Thyroid gland (tissue), 4 donors: Measurements from ENCODE around the gene PTPRJ.

Experiments used
- CTCF ChIP-seq, 6 experiments: fragments of 200-600 bp in 3 of 6; fragments of 450-650 bp in 3 of 6; sonication (generic) in 3 of 6; IDR thresholded peaks; one replicate each; pipeline ENCODE4 v1.5.1; 2016 to 2019; ENCODE audit warnings: antibody characterized with exemption in 6 of 6, mild to moderate bottlenecking in 2 of 6, inconsistent platforms in 1 of 6, moderate library complexity in 1 of 6
- POLR2A ChIP-seq, 2 donors: fragments of 450-650 bp; IDR thresholded peaks; one replicate each; pipeline ENCODE4 v1.6.1; 2017; ENCODE audit warnings: antibody characterized with exemption in 2 of 2, mild to moderate bottlenecking in 2 of 2, moderate library complexity in 1 of 2

- no peak for TF ChIP-seq CTCF (IDR thresholded peaks at IDR 0.05)
- TF ChIP-seq POLR2A (IDR thresholded peaks at IDR 0.05) = no peak
Measured at GRCh38 chr11:48036466-48036865, 56.1 kb downstream of the PTPRJ start.
